HEK293 (cell line): ENCODE results near the gene TMEM42.

ENCODE experiments used
- BCL11A ChIP-seq: fragments of 450-650 bp; formaldehyde crosslinking; IDR thresholded peaks from 2 replicates; pipeline ENCODE4 v1.5.1; 2016; ENCODE audit warnings: low read depth, missing biosample characterization, missing genetic modification characterization
- YY1 ChIP-seq: fragments of 450-650 bp; formaldehyde crosslinking; IDR thresholded peaks from 2 replicates; pipeline ENCODE4 v1.5.1; 2018; ENCODE audit warnings: missing biosample characterization, missing genetic modification characterization
- ZNF148 ChIP-seq: fragments of 450-650 bp; formaldehyde crosslinking; IDR thresholded peaks from 2 replicates; pipeline ENCODE4 v1.5.0; 2017; ENCODE audit warnings: missing biosample characterization, missing genetic modification characterization, borderline replicate concordance
- ZNF274 ChIP-seq, 2 experiments: fragments of 200-500 bp in 1 of 2; fragments of 450-650 bp in 1 of 2; sonication (Bioruptor generic) in 1 of 2; formaldehyde crosslinking in 1 of 2; IDR thresholded peaks; 2 replicates each; pipeline versions ENCODE4 v1.5.1 to v1.6.1; 2014 to 2016; ENCODE audit warnings: borderline replicate concordance in 1 of 2, inconsistent platforms in 1 of 2, low read length in 1 of 2, missing biosample characterization in 1 of 2, missing genetic modification characterization in 1 of 2
- ZNF302 ChIP-seq: fragments of 450-650 bp; formaldehyde crosslinking; IDR thresholded peaks from 2 replicates; pipeline ENCODE4 v1.5.1; 2016; ENCODE audit warnings: missing biosample characterization, missing genetic modification characterization, low read depth
- ZNF660 ChIP-seq: fragments of 450-650 bp; IDR thresholded peaks from 2 replicates; pipeline ENCODE4 v1.5.1; 2018; ENCODE audit warnings: missing biosample characterization, mild to moderate bottlenecking, missing genetic modification characterization
- ZNF777 ChIP-seq: fragments of 450-650 bp; formaldehyde crosslinking; IDR thresholded peaks from 2 replicates; pipeline ENCODE4 v1.5.1; 2017; ENCODE audit warnings: missing biosample characterization, missing genetic modification characterization, borderline replicate concordance
- ZNF785 ChIP-seq: fragments of 450-650 bp; formaldehyde crosslinking; IDR thresholded peaks from 2 replicates; pipeline ENCODE4 v1.5.1; 2016; ENCODE audit warnings: missing biosample characterization, missing genetic modification characterization
- TF ChIP-seq, protein P1 (sequence below): fragments of 450-650 bp; formaldehyde crosslinking; IDR thresholded peaks from 2 replicates; pipeline ENCODE4 v1.5.1; 2016; ENCODE audit warnings: missing biosample characterization, missing genetic modification characterization
- TF ChIP-seq, protein P2 (sequence below): fragments of 450-650 bp; formaldehyde crosslinking; IDR thresholded peaks from 2 replicates; pipeline ENCODE4 v1.5.1; 2016; ENCODE audit warnings: missing biosample characterization, missing genetic modification characterization

DNA sequence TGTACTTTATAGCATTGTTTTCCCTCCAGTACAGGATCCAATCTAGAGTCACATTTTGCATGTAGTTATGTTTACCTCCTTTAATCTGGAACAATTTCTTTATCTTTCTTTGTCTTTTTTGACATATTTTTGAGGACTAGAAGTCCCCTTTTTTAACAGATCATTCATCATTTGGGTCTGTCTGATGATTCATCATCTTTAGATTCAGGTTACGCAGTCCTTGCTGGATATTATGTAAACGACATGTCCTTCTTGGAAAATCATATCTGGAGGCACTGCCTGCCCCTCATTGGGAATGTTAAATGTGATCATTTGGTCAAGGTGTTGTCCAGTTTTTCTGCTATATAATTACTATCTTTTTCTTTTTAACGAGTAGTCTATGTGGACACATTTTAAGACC is 31.0 kb downstream of the TMEM42 start:
- TF ChIP-seq, protein P1, sequence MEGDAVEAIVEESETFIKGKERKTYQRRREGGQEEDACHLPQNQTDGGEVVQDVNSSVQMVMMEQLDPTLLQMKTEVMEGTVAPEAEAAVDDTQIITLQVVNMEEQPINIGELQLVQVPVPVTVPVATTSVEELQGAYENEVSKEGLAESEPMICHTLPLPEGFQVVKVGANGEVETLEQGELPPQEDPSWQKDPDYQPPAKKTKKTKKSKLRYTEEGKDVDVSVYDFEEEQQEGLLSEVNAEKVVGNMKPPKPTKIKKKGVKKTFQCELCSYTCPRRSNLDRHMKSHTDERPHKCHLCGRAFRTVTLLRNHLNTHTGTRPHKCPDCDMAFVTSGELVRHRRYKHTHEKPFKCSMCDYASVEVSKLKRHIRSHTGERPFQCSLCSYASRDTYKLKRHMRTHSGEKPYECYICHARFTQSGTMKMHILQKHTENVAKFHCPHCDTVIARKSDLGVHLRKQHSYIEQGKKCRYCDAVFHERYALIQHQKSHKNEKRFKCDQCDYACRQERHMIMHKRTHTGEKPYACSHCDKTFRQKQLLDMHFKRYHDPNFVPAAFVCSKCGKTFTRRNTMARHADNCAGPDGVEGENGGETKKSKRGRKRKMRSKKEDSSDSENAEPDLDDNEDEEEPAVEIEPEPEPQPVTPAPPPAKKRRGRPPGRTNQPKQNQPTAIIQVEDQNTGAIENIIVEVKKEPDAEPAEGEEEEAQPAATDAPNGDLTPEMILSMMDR (tag by site-specific recombination): no peak
- TF ChIP-seq YY1 (no peak), ZNF148 (tag by site-specific recombination) (no peak), ZNF274 (IDR thresholded peaks at IDR 0.05; ENCODE audit: low read length) (no peak), ZNF274 (tag by site-specific recombination; IDR thresholded peaks at IDR 0.05; ENCODE audit: borderline replicate concordance) (no peak), ZNF660 (tag by site-specific recombination) (no peak), ZNF785 (tag by site-specific recombination) (no peak), BCL11A (tag by site-specific recombination) (no peak), ZNF777 (tag by site-specific recombination) (no peak), ZNF302 (tag by site-specific recombination) (no peak)
- TF ChIP-seq, protein P2, sequence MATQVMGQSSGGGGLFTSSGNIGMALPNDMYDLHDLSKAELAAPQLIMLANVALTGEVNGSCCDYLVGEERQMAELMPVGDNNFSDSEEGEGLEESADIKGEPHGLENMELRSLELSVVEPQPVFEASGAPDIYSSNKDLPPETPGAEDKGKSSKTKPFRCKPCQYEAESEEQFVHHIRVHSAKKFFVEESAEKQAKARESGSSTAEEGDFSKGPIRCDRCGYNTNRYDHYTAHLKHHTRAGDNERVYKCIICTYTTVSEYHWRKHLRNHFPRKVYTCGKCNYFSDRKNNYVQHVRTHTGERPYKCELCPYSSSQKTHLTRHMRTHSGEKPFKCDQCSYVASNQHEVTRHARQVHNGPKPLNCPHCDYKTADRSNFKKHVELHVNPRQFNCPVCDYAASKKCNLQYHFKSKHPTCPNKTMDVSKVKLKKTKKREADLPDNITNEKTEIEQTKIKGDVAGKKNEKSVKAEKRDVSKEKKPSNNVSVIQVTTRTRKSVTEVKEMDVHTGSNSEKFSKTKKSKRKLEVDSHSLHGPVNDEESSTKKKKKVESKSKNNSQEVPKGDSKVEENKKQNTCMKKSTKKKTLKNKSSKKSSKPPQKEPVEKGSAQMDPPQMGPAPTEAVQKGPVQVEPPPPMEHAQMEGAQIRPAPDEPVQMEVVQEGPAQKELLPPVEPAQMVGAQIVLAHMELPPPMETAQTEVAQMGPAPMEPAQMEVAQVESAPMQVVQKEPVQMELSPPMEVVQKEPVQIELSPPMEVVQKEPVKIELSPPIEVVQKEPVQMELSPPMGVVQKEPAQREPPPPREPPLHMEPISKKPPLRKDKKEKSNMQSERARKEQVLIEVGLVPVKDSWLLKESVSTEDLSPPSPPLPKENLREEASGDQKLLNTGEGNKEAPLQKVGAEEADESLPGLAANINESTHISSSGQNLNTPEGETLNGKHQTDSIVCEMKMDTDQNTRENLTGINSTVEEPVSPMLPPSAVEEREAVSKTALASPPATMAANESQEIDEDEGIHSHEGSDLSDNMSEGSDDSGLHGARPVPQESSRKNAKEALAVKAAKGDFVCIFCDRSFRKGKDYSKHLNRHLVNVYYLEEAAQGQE (tag by site-specific recombination): no peak
